ENCODE results near the gene TMEM129.
A peak's percentile ranks its signal among the peaks of the same experiment; 100 is the strongest.
"Not testable (repeated sequence)": the region's sequence is repeated elsewhere in the genome, so short reads cannot be mapped to it uniquely, and the experiment has no call there.

TMEM129 gene

GRCh38 chr4:1690698-1691097 is 30.4 kb downstream of the TMEM129 start:
- DNase-seq, result no peak

- DNase-seq, result no peak
Observed at GRCh38 chr4:1686440-1687036, 34.6 kb downstream of the TMEM129 start.

GRCh38 chr4:1685235-1686150 is 35.6 kb downstream of the TMEM129 start:
- DNase-seq, result no peak

GRCh38 chr4:1684506-1685234 is 36.5 kb downstream of the TMEM129 start:
- no peak for DNase-seq

- DNase-seq, result peak; percentile 30 to 32
Observed at GRCh38 chr4:1683736-1684505, 37.2 kb downstream of the TMEM129 start, which contains the start of gene FAM53A. Gene FAM53A (minus strand): TSS chr4:1684313. CDS start chr4:1668741, 15,572 bp downstream.

- no peak for DNase-seq
Observed at GRCh38 chr4:1683261-1683735, 37.8 kb downstream of the TMEM129 start.

- DNase-seq, result no peak
Observed at GRCh38 chr4:1682860-1683259, 38.3 kb downstream of the TMEM129 start.

GRCh38 chr4:1678244-1678643 is 42.9 kb downstream of the TMEM129 start:
- no peak for DNase-seq

- DNase-seq, result no peak
Observed at GRCh38 chr4:1676605-1677525, 44.3 kb downstream of the TMEM129 start.

- DNase-seq, result no peak
Observed at GRCh38 chr4:1675802-1676137, 45.4 kb downstream of the TMEM129 start.

GRCh38 chr4:1675136-1675801 is 45.9 kb downstream of the TMEM129 start:
- no peak for DNase-seq

GRCh38 chr4:1674682-1675081 is 46.4 kb downstream of the TMEM129 start:
- DNase-seq, result no peak

GRCh38 chr4:1673671-1674070 is 47.5 kb downstream of the TMEM129 start:
- DNase-seq, result no peak

- not testable (repeated sequence) for DNase-seq
Observed at GRCh38 chr4:1671011-1671410, 50.1 kb downstream of the TMEM129 start.

GRCh38 chr4:1670279-1670678 is 50.8 kb downstream of the TMEM129 start:
- no peak for DNase-seq

GRCh38 chr4:1669850-1670249 is 51.3 kb downstream of the TMEM129 start:
- no peak for DNase-seq

- DNase-seq, result no peak
Observed at GRCh38 chr4:1669270-1669669, 51.9 kb downstream of the TMEM129 start.

GRCh38 chr4:1668488-1668840 is 52.7 kb downstream of the TMEM129 start:
- no peak for DNase-seq

GRCh38 chr4:1667273-1667672 is 53.9 kb downstream of the TMEM129 start:
- no peak for DNase-seq

- DNase-seq, result no peak
Observed at GRCh38 chr4:1666391-1666790, 54.7 kb downstream of the TMEM129 start.

All from SHP77 (cell line).